ENCODE data around the gene FOXP1.

Gene FOXP1

DNA sequence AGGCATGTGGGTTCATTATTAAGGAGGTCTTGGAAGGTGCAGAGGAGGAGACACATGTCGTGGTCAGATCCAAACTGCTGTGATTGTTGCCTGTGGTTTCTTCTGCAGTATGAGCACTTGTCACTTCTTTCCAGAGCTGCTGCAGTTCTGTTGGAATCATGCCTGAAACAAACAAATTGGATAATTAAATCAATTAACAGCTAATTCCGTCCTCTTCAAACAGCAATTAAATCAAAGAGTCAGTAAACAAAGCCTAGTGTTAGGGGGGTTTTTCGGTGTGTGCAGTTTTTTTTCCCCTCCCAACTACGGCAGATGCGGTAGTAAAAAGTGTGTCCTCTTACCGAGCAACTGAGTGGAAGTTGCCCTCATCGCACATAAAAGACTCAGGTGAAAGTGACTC, 542.2 kb downstream of the FOXP1 start:
- no peak overlapping the region for H3K4me3 ChIP-seq (replicated peaks in 1 of 2; ENCODE audit: low read depth in 2 of 2, low read length in 2 of 2)
- DNase-seq (ENCODE audit: low read depth in 2 of 2): no peak
- TF ChIP-seq, protein P1, sequence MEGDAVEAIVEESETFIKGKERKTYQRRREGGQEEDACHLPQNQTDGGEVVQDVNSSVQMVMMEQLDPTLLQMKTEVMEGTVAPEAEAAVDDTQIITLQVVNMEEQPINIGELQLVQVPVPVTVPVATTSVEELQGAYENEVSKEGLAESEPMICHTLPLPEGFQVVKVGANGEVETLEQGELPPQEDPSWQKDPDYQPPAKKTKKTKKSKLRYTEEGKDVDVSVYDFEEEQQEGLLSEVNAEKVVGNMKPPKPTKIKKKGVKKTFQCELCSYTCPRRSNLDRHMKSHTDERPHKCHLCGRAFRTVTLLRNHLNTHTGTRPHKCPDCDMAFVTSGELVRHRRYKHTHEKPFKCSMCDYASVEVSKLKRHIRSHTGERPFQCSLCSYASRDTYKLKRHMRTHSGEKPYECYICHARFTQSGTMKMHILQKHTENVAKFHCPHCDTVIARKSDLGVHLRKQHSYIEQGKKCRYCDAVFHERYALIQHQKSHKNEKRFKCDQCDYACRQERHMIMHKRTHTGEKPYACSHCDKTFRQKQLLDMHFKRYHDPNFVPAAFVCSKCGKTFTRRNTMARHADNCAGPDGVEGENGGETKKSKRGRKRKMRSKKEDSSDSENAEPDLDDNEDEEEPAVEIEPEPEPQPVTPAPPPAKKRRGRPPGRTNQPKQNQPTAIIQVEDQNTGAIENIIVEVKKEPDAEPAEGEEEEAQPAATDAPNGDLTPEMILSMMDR (IDR thresholded peaks at IDR 0.05; ENCODE audit: low read depth, low read length): no peak

GRCh38 chr3:71039332-71039731, 544.2 kb downstream of the FOXP1 start:
- DNase-seq (ENCODE audit: low read depth in 2 of 2): no peak
- TF ChIP-seq, protein P1 (IDR thresholded peaks at IDR 0.05; ENCODE audit: low read depth, low read length): no peak
- no peak overlapping the region for H3K4me3 ChIP-seq (replicated peaks in 1 of 2; ENCODE audit: low read depth in 2 of 2, low read length in 2 of 2)

GRCh38 chr3:71037775-71038174, 545.8 kb downstream of the FOXP1 start:
- no peak for DNase-seq (ENCODE audit: low read depth in 2 of 2)

GRCh38 chr3:71035886-71036285, 547.6 kb downstream of the FOXP1 start:
- TF ChIP-seq, protein P1 (IDR thresholded peaks at IDR 0.05; ENCODE audit: low read depth, low read length): no peak
- no peak for DNase-seq (ENCODE audit: low read depth in 2 of 2)
- H3K4me3 ChIP-seq (replicated peaks in 1 of 2; ENCODE audit: low read depth in 2 of 2, low read length in 2 of 2): no peak overlapping the region

More at GRCh38 chr3:71037775-71038174, 545.8 kb downstream of the FOXP1 start:
- TF ChIP-seq, protein P1 (IDR thresholded peaks at IDR 0.05; ENCODE audit: low read depth, low read length): no peak
- no peak overlapping the region for H3K4me3 ChIP-seq (replicated peaks in 1 of 2; ENCODE audit: low read depth in 2 of 2, low read length in 2 of 2)

DNA sequence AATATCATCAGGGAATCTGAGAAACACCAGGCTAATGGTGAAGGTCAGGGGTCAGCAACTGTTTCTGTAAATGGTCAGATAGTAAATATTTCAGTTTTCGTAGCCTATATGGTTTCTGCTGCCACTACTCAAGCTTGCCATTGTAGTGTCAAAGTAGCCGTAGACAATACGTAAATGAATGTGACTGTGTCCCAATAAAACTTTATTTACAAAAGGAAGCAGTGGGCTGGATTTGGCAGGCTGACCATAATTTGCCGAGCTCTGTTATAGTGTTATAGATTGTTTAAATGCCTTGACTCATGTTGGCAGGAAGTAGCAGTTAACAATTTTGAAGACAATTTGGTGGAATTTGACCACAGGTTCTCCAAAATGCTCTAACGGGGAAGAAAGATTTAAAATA, 548.2 kb downstream of the FOXP1 start:
- TF ChIP-seq, protein P1 (IDR thresholded peaks at IDR 0.05; ENCODE audit: low read depth, low read length): no peak
- peak; percentile 64 to 77 for DNase-seq (ENCODE audit: low read depth in 2 of 2)
- H3K4me3 ChIP-seq (replicated peaks in 1 of 2; ENCODE audit: low read depth in 2 of 2, low read length in 2 of 2): no peak overlapping the region

DNA sequence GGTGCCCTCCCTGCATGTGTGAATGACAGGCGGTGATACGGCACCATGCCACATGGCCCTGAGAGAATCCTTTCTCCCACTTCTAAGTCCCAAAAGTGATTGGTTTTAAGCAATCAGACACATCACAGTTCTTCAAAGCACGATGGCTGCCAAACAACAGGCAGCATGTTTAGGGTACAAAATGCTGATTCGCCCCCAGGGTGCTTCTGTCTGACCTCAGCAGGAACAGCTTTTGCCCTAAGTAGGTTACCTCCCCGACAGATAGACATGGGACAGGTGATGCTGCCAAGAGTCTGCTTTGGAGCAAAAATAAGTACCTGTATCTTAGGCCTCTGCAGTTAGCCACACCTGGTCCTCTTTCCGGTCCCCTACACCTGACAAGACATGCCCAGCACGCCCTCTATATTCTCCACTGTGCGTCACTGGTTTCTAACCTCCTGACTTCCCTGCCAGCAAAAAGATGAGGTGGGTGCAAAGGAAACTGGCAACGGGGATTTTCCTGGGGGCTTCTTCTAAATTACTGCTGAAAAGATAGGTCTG, 549.8 kb downstream of the FOXP1 start:
- H3K4me3 ChIP-seq (replicated peaks in 1 of 2; ENCODE audit: low read depth in 2 of 2, low read length in 2 of 2): no peak overlapping the region
- TF ChIP-seq, protein P1 (IDR thresholded peaks at IDR 0.05; ENCODE audit: low read depth, low read length): no peak
- no peak for DNase-seq (ENCODE audit: low read depth in 2 of 2)

All from cardiac fibroblast (primary cell).